NCI-H1092 (cell line): ENCODE measurements around the gene DICER1.
"Not testable (repeated sequence)": the region's sequence is repeated elsewhere in the genome, so short reads cannot be mapped to it uniquely, and the experiment has no call there.

Experiments
- DNase-seq: peaks from one replicate; lab custom pipeline; 2025; lab: John Stamatoyannopoulos, UW

The DICER1 gene

GRCh38 chr14:95184413-95184790, 27.1 kb upstream of the DICER1 start:
- no peak for DNase-seq

- DNase-seq = no peak
Observed at GRCh38 chr14:95183532-95184412, 26.4 kb upstream of the DICER1 start.

DNA sequence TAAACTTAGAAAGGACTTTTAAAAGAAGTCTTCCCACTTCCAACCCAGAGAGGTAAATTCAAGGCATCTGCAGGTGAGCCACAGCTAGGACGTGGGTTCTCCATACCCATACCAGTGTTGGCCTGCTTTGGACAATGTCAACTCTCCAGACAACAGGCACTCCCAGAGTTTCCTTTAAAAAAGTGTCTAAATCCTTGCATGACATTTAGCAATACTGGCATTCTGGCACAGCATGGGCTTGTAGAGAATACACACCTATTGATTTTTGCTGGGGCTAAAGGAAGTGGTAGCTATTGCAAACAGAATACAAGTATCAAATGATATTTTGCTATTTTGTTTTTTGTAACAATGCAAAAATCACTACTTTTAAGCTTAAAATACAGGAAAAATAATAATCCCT, 25.8 kb upstream of the DICER1 start:
- no peak for DNase-seq

- DNase-seq = no peak
Observed at GRCh38 chr14:95182379-95182778, 25.1 kb upstream of the DICER1 start.

DNA sequence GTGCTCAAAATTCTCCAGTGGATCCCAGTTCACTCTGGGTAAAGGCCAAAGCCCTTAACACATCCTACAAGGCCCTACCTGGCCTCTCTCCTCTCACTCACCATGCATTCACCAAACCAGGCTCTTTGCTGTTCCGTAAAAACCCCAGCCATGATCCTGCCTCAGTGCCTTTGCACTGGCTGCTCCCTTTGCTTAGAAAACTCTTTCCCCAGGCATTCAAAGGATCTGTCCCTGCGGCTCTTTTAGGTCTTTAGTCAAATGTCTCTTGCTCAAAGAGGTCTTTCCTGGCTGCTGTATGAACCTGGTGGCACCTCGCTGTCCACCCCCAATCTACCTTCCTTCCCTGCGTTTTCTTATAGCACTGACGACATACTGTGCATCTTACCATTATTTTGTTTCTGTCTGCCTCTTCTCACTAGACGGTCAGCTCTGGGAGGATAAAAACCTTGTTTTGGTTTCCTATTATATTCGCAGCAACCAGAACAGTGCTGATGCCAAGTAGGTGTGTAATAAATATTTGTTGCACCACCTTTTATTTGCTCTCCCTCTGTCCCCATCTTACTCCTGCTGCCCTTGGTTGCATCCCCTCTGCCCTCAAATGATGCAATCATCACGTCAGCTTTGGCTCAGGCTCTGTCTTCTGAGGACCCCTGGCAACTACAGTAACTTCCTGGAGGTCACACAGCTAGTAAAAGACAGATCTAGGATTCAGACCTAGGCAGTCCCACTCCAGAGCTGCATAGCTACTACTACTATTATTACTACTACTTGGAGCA, 23.8 kb upstream of the DICER1 start:
- DNase-seq = no peak

- not testable (repeated sequence) for DNase-seq
Observed at GRCh38 chr14:95175670-95176069, 18.3 kb upstream of the DICER1 start.

- DNase-seq = no peak
Observed at GRCh38 chr14:95174184-95174792, 17.0 kb upstream of the DICER1 start.

DNA sequence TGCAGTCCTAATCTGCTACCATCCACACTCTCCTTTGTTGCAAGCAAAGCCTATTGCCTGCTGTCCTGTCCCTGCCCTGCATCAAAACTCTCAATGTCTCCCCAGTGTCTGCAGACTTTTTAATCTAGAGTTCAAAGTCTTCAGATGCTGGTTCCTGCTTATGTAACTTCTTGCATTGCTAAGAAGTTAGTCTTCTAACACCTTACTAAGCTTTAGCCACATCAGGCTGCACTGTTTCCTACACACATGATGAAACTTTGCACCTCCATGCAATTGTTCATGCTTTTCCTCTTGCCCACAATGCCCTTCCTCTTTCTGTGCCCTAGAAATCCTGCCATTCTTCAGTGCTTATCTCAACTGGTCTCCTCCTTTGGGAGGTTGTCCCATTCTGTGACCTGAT, 16.2 kb upstream of the DICER1 start:
- no peak for DNase-seq

DNA sequence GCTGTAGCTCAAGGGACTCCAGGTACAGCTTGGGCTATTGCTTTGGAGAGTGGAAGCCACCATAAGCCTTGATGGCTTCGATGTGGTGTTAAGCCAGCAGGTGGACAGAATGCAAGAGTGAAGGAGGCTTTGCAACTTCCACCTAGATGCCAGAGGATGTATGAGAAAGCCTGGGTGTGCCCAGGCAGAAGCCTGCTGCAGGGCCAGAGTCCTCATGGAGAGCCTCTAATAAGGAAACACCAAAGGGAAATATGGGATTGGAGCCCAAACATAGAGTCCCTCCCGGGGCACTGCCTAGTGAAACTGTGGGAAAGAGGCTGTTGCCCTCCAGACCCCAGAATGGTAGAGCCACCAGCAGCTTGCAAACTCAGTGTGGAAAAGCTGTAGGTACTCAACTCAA, 9.8 kb upstream of the DICER1 start:
- DNase-seq = no peak

DNA sequence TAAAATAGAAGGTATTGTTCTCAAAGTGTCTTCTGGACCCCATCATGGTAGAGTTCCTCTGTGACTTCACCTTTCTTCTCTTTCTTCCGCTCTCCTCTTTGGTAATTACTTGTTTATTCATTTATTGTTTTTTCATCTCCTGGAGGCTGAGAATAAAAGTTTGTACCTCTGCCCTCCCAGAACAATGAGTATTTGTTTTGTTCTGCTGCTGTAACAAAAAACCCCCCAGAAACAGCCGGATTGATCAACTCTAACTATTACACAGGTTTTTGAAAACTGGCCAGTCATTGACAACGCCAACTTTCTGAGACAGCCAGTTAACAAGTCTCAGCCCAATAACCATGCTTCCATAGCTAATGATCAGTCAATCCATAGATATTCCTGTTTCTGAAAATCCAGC, 8.2 kb upstream of the DICER1 start:
- no peak for DNase-seq

DNA sequence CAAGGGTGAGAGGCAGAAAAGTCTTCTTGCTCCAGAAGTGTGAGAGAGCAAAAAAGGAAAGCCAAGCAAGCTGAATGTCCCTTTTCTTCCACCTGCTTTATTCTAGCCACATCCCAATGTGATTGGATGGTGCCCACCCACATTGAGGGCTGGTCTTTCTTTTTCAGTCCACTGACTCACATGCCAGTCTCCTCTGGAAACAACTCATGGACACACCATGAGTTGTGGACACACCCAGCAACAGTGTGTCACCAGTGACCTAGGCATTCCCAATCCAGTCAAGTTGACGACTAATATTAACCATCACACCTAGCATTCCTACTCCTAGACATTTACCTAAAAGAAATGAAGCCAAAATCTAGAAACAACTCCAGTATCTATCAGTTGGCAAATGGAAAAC, 7.2 kb upstream of the DICER1 start:
- no peak for DNase-seq

DNA sequence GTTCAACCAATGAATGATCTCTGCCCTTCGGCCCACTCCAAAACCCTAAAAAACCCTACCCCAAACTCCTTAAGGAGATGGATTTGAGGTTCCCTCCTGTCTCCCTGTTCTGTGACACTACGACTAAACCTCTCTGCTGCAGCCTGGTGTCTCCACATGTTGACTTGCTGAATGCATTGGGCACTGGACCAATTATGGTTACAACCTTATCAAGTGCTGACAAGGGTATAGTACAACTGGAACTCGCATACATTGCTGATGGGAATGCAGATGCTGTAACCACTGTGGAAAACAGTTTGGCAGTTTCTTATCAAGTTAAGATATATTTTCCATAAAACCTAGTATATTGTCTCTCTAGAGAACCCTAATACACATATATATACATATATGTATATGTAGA, 6.3 kb upstream of the DICER1 start:
- DNase-seq = no peak

DNA sequence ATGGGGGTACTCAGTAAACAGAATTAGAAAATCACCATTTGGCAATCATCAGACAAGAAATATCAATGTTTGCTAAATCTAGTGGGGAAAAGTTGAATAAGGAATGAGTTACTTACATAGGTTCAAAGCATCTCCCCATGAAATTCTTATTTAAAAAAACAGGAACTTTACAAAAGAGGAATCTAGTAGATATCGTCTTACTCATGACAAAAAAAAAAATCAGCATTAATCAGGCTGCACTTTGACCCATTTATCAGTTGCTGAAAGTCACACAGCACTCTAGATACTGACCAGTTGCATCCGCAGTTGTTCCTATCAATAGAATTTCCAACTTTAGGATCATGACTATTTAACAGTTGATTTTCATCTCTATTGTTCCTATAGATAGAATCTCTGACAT, 5.8 kb upstream of the DICER1 start:
- no peak for DNase-seq

DNA sequence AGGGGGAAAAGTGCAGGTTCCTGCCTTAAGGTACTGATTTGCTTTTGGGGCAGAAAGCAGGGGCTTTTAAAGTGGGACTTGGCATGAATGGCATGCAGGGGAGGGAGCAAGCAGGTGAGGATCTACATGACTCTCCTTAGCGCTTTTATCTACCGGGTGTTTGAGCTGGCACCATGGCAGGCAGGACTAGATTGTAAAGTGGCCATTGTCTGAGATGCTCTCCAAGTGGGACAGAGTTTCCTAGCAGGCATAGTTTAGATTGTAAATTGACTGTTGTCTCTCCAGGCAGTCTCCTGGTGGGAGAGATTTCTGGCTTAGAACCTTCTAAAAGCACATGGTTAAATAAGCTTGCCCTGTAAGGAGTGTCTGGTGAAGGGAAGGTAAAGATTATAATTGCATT, 5.3 kb upstream of the DICER1 start:
- DNase-seq = no peak

DNA sequence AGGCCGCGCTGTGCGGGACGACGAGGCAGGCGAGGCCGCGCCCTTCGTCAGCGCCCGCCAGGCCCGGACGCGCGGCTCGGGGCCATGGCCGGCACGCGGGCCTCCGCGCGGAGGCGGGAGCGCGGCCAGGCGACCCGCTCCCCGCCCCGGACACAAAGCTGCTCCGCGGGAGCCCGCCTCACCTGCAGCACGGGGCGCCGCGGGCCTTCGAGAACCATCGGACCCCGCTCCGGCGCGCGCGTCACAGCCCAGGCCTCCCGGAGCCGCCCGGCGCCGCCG, 342 bp downstream of the DICER1 start:
- no peak for DNase-seq

GRCh38 chr14:95156161-95157047, 925 bp downstream of the DICER1 start:
- peak; percentile 5 for DNase-seq

DNA sequence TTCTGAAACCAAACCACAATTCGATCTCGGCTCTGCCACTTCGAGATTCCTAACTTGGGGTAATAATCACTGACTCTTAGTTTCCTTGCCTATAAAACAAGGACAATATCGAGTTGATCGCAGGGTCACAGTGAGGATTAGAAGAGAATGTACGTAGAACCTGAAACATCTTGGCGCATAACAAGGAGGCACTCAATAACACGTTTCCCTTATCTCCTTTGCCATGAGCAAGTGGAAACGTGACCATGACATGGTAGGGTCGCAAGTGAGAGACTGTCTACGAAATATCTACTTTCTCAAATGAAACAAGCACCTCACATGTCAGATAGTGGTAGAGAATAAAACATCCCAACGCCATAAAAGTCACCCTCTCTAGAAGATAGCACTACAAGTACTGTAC, 2.3 kb downstream of the DICER1 start:
- DNase-seq = no peak

- no peak for DNase-seq
Observed at GRCh38 chr14:95153866-95154265, 3.5 kb downstream of the DICER1 start.

DNA sequence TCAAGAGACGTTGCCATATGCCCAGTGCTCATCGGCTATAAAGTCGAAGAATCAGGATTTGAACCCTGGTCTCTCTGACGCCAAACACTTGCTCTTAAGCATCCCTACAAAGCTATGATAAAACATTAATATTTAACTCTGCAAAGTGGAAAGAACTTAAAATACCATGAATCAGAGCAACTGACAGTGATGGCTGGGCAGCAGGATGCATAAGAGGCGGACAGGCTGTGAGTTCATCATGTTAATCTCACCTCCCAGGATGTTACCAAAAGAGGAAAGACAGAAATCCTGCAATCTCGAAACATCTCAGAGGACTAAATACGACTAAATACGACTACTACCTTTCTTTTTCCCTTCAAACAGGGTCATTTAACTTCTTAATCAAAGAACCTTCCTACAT, 5.8 kb downstream of the DICER1 start:
- DNase-seq = no peak

DNA sequence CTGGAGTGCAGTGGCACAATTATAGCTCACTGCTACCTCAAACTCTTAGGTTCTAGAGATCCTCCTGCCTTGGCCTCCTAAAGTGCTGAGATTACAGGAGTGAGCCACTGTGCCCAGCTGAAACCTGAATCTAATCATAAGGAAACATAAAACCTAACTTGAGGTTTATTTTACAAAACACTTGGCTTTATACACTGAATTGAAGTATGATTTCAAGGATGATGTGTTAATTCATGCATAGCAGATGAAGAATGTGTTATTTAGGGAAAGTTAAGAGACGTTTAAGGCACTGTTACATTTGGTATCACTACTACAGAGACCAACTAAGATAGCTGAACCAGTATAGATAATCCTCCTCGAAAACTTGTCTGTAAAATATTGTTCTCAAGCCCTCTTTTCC, 6.4 kb downstream of the DICER1 start:
- no peak for DNase-seq

- no peak for DNase-seq
Observed at GRCh38 chr14:95149441-95149840, 7.9 kb downstream of the DICER1 start.

GRCh38 chr14:95147597-95147996, 9.7 kb downstream of the DICER1 start:
- no peak for DNase-seq
